CD4-positive, CD25-positive, alpha-beta regulatory T cell (primary cell): ENCODE measurements around the gene THEM5. TPM values are rescaled to one million over a fixed set of nuclear protein-coding genes. Genes with fewer than 3 reads are reported as not detected.
"Not testable (repeated sequence)": the region's sequence is repeated elsewhere in the genome, so short reads cannot be mapped to it uniquely, and the experiment has no call there.

Experiments
- ATAC-seq, 2 donors: fragments of 150-1000 bp; cut with Tn5 transposase; one replicate each; pipeline ENCODE4 v1.10.0; 2021; ENCODE audit warnings: low read depth in 2 of 2, moderate number of reproducible peaks in 2 of 2, moderate library complexity in 1 of 2
- DNase-seq, 3 donors: peaks; one replicate each; pipeline versions ENCODE4 v3.0.0 to v3.0.0-alpha.2; 2012 to 2022; ENCODE audit warnings: mixed read lengths in 1 of 3
- H3K27ac ChIP-seq: one replicate; pipeline ENCODE4 v1.7.0; 2013; ENCODE audit warnings: mild to moderate bottlenecking, low read length; ENCODE audit not compliant: insufficient read depth, poor library complexity, severe bottlenecking
- H3K27me3 ChIP-seq: one replicate; pipeline ENCODE4 v1.7.0; 2013; ENCODE audit warnings: low read length; ENCODE audit not compliant: control insufficient read depth, insufficient read depth
- H3K36me3 ChIP-seq: one replicate; pipeline ENCODE4 v1.7.0; 2013; ENCODE audit warnings: mild to moderate bottlenecking, low read length, moderate library complexity; ENCODE audit not compliant: control insufficient read depth, insufficient read depth
- H3K4me1 ChIP-seq: 2 replicates; pipeline ENCODE4 v1.7.0; 2013; ENCODE audit warnings: mild to moderate bottlenecking, low read length; ENCODE audit not compliant: insufficient read depth, control insufficient read depth, poor library complexity, severe bottlenecking
- H3K4me3 ChIP-seq: one replicate; pipeline ENCODE4 v1.7.0; 2013; ENCODE audit warnings: low read depth, mild to moderate bottlenecking, low read length, moderate library complexity
- H3K9me3 ChIP-seq, 2 experiments: 1 replicate in 1 of 2; 2 replicates in 1 of 2; pipeline ENCODE4 v1.7.0; 2013; ENCODE audit warnings: low read length in 2 of 2, mild to moderate bottlenecking in 1 of 2, moderate library complexity in 1 of 2; ENCODE audit not compliant: control insufficient read depth in 2 of 2
- H3K27ac Mint-ChIP-seq, 3 donors: one replicate each; pipeline ENCODE4 v1.8.0; 2020 to 2022; ENCODE audit warnings: mild to moderate bottlenecking in 3 of 3, mixed read lengths in 3 of 3, moderate library complexity in 2 of 3
- H3K27me3 Mint-ChIP-seq: one replicate; pipeline ENCODE4 v1.8.0; 2022; ENCODE audit warnings: mild to moderate bottlenecking, mixed read lengths
- H3K36me3 Mint-ChIP-seq: one replicate; pipeline ENCODE4 v1.8.0; 2020; ENCODE audit warnings: mixed read lengths
- H3K4me1 Mint-ChIP-seq, 4 donors: one replicate each; pipeline ENCODE4 v1.8.0; 2020 to 2022; ENCODE audit warnings: mixed read lengths in 4 of 4, mild to moderate bottlenecking in 1 of 4
- H3K4me3 Mint-ChIP-seq, 4 donors: one replicate each; pipeline ENCODE4 v1.8.0; 2020 to 2022; ENCODE audit warnings: mild to moderate bottlenecking in 4 of 4, mixed read lengths in 4 of 4, moderate library complexity in 3 of 4
- H3K9me3 Mint-ChIP-seq, 7 donors: one replicate each; pipeline ENCODE4 v1.8.0; 2020 to 2022; ENCODE audit warnings: mixed read lengths in 7 of 7, mild to moderate bottlenecking in 3 of 7, moderate library complexity in 2 of 7
- polyA plus RNA-seq, 4 donors: library from polyadenylated mRNA; unstranded; fragments of 300-500 nt; fragmentation: Illumina TruSeq; gene quantifications; one replicate each; pipeline ENCODE4 v1.2.3, GENCODE V29; 2021
- total RNA-seq: library from RNA; stranded (reverse); gene quantifications from one replicate; pipeline ENCODE4 v1.2.3, GENCODE V29; 2022

THEM5 gene
- total RNA-seq (not detected), polyA plus RNA-seq (under 1 TPM in 1 of 4 donors, not detected in 3; 0.25 TPM)

- H3K27me3 Mint-ChIP-seq: no peaks in the 10 kb centered on the region
- no peaks in the 10 kb centered on the region for H3K36me3 ChIP-seq
- DNase-seq (peak in 1 of 3 donors; percentile 18), ATAC-seq (no peak)
- H3K36me3 Mint-ChIP-seq: peaks cover 3% of the 10 kb centered on the region
- H3K27me3 ChIP-seq: no peaks in the 10 kb centered on the region
- H3K4me1 ChIP-seq: peaks cover 4% of the 10 kb centered on the region
- H3K27ac ChIP-seq: no peak within 1 kb of the TSS
- peaks cover 0 to 13% (median 8%) of the 10 kb centered on the region in 4 donors for H3K4me1 Mint-ChIP-seq
- no peaks in the 10 kb centered on the region for H3K9me3 ChIP-seq
- H3K9me3 Mint-ChIP-seq: no peaks in the 10 kb centered on the region
- H3K4me3 Mint-ChIP-seq: no peak within 1 kb of the TSS
- H3K4me3 ChIP-seq: no peak within 1 kb of the TSS
- H3K27ac Mint-ChIP-seq: peak within 1 kb of the TSS in 1 of 3 donors; percentile 62
Measured at GRCh38 chr1:151853411-151853943, at the start of gene THEM5. Gene THEM5 (minus strand): TSS chr1:151853712. CDS start chr1:151853565, 147 bp downstream.

GRCh38 chr1:151902858-151903257 is 49.3 kb upstream of the THEM5 start:
- Histone ChIP-seq H3K27ac (peak overlapping the region; percentile 83), H3K4me3 (no peak overlapping the region), H3K9me3 (peaks cover 0 to 7% of the 10 kb centered on the region in 2 experiments), H3K4me1 (peaks cover 72% of the 10 kb centered on the region), H3K27me3 (no peaks in the 10 kb centered on the region), H3K36me3 (peaks cover 3% of the 10 kb centered on the region)
- H3K9me3 Mint-ChIP-seq: peaks cover 0 to 32% (median 20%) of the 10 kb centered on the region in 7 donors
- no peaks in the 10 kb centered on the region for H3K27me3 Mint-ChIP-seq
- peak overlapping the region in 1 of 4 donors; percentile 54 for H3K4me3 Mint-ChIP-seq
- peaks cover 42% of the 10 kb centered on the region for H3K36me3 Mint-ChIP-seq
- H3K27ac Mint-ChIP-seq: peak overlapping the region in 2 of 3 donors; percentile 20 to 86
- ATAC-seq: no peak
- peaks cover 36 to 92% (median 65%) of the 10 kb centered on the region in 4 donors for H3K4me1 Mint-ChIP-seq
- DNase-seq: no peak

- H3K4me1 ChIP-seq: peaks cover 72% of the 10 kb centered on the region
- ATAC-seq, DNase-seq, H3K4me3 ChIP-seq, H3K9me3 ChIP-seq, H3K27me3 Mint-ChIP-seq, H3K27ac ChIP-seq, H3K27me3 ChIP-seq, H3K36me3 ChIP-seq: not testable (repeated sequence)
- Mint-ChIP-seq H3K9me3 (peaks cover 0 to 32% (median 20%) of the 10 kb centered on the region in 7 donors), H3K4me3 (peak overlapping the region; percentile 28 to 68 (median 60)), H3K4me1 (peaks cover 43 to 97% (median 75%) of the 10 kb centered on the region in 4 donors), H3K36me3 (peaks cover 40% of the 10 kb centered on the region), H3K27ac (peak overlapping the region; percentile 31 to 100 (median 98))
Measured at GRCh38 chr1:151900804-151901203, 47.3 kb upstream of the THEM5 start.

- Histone ChIP-seq H3K4me3 (peak overlapping the region; percentile 77), H3K9me3 (no peaks in the 10 kb centered on the region), H3K27me3 (no peaks in the 10 kb centered on the region), H3K36me3 (peaks cover 22% of the 10 kb centered on the region), H3K27ac (peak overlapping the region; percentile 70), H3K4me1 (peaks cover 49% of the 10 kb centered on the region)
- DNase-seq (peak; percentile 56 to 89 (median 81)), ATAC-seq (peak; percentile 88 to 92)
- Mint-ChIP-seq H3K4me1 (peaks cover 35 to 95% (median 62%) of the 10 kb centered on the region in 4 donors), H3K4me3 (peak overlapping the region; percentile 64 to 88 (median 82)), H3K27me3 (no peaks in the 10 kb centered on the region), H3K9me3 (peaks cover 0 to 25% (median 17%) of the 10 kb centered on the region in 7 donors), H3K36me3 (peaks cover 52% of the 10 kb centered on the region), H3K27ac (peak overlapping the region; percentile 97 to 100 (median 98))
Measured at GRCh38 chr1:151898519-151898991, 45.0 kb upstream of the THEM5 start.

- Histone ChIP-seq H3K27me3 (no peaks in the 10 kb centered on the region), H3K4me1 (peaks cover 44% of the 10 kb centered on the region), H3K9me3 (no peaks in the 10 kb centered on the region), H3K27ac (peak overlapping the region; percentile 70), H3K36me3 (peaks cover 27% of the 10 kb centered on the region), H3K4me3 (peak overlapping the region; percentile 77)
- Mint-ChIP-seq H3K4me3 (peak overlapping the region; percentile 64 to 88 (median 82)), H3K4me1 (peaks cover 30 to 95% (median 62%) of the 10 kb centered on the region in 4 donors), H3K9me3 (peaks cover 0 to 25% (median 17%) of the 10 kb centered on the region in 7 donors), H3K27me3 (no peaks in the 10 kb centered on the region), H3K27ac (peak overlapping the region; percentile 97 to 100 (median 98)), H3K36me3 (peaks cover 57% of the 10 kb centered on the region)
- DNase-seq (no peak), ATAC-seq (no peak)
Measured at GRCh38 chr1:151897991-151898431, 44.5 kb upstream of the THEM5 start.

- Mint-ChIP-seq H3K27me3 (no peaks in the 10 kb centered on the region), H3K4me1 (peaks cover 47 to 84% (median 62%) of the 10 kb centered on the region in 4 donors), H3K36me3 (peaks cover 57% of the 10 kb centered on the region), H3K27ac (peak overlapping the region; percentile 76 to 98 (median 95)), H3K4me3 (peak overlapping the region in 1 of 4 donors; percentile 17), H3K9me3 (peaks cover 0 to 2% (median 0%) of the 10 kb centered on the region in 7 donors)
- H3K27me3 ChIP-seq: no peaks in the 10 kb centered on the region
- no peaks in the 10 kb centered on the region for H3K9me3 ChIP-seq
- peaks cover 59% of the 10 kb centered on the region for H3K36me3 ChIP-seq
- H3K4me1 ChIP-seq: peaks cover 34% of the 10 kb centered on the region
- no peak overlapping the region for H3K4me3 ChIP-seq
- DNase-seq (no peak), ATAC-seq (no peak)
- H3K27ac ChIP-seq: no peak overlapping the region
Measured at GRCh38 chr1:151893176-151893924, 39.8 kb upstream of the THEM5 start.

- H3K4me1 ChIP-seq: peaks cover 23% of the 10 kb centered on the region
- H3K36me3 ChIP-seq: peaks cover 70% of the 10 kb centered on the region
- no peak overlapping the region for H3K4me3 ChIP-seq
- Mint-ChIP-seq H3K4me3 (peak overlapping the region in 1 of 4 donors; percentile 16), H3K27ac (peak overlapping the region; percentile 61 to 97 (median 89)), H3K36me3 (peaks cover 63% of the 10 kb centered on the region), H3K4me1 (peaks cover 54 to 73% (median 54%) of the 10 kb centered on the region in 4 donors), H3K27me3 (no peaks in the 10 kb centered on the region), H3K9me3 (peaks cover 0 to 2% (median 0%) of the 10 kb centered on the region in 7 donors)
- DNase-seq: no peak
- no peaks in the 10 kb centered on the region for H3K9me3 ChIP-seq
- H3K27me3 ChIP-seq: no peaks in the 10 kb centered on the region
- no peak for ATAC-seq
- H3K27ac ChIP-seq: peak overlapping the region; percentile 24
Measured at GRCh38 chr1:151892190-151892589, 38.7 kb upstream of the THEM5 start.
